ENCODE data around the gene TANC1. TPM values are rescaled to one million over a fixed set of nuclear protein-coding genes. Genes with fewer than 3 reads are reported as not detected.

TANC1 gene
- total RNA-seq, 1 experiment from 2014 or later, result 2.5 TPM

DNA sequence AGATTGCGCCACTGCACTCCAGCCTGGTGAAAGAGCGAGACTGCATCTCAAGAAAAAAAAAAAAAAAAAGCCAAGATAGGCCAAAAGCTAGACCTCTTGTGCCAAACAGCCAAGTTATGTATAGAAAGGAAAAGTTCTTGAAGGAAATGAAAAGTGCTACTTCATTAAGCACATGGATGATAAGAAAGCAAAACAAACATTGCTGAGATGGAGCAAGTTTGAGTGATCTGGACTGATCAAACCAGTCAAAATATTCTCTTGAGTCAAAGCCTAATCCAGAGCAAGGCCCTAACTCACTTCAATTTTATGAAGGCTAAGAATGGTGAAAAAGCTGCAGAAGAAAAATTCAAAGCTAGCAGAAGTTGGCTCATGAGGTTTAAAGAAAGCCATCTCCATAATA lies 28.1 kb upstream of the TANC1 start:
- Histone ChIP-seq H3K4me2 (ENCODE audit: insufficient read depth, insufficient read length, low read length) (no peak overlapping the region), H4K20me1 (ENCODE audit: control insufficient read depth, insufficient read depth, insufficient read length) (no peaks in the 10 kb centered on the region), H2BK120ac (ENCODE audit: low read depth, low read length, poor library complexity, severe bottlenecking) (no peak overlapping the region), H3K18ac (ENCODE audit: insufficient read length, low read depth, low read length) (no peak overlapping the region), H4K5ac (ENCODE audit: insufficient read length, low read depth, low read length) (no peak overlapping the region), H3K23ac (ENCODE audit: insufficient read length, low read depth, low read length) (no peak overlapping the region), H3K79me1 (ENCODE audit: insufficient read depth, low read depth, low read length, poor library complexity, severe bottlenecking) (no peaks in the 10 kb centered on the region), H2AFZ (ENCODE audit: low read length) (no peak overlapping the region), H2BK15ac (ENCODE audit: low read depth, low read length) (no peak overlapping the region), H3K56ac (ENCODE audit: insufficient read length, low read depth, low read length) (no peak overlapping the region), H3K4ac (ENCODE audit: low read depth, low read length) (no peak overlapping the region), H3K4me1 (ENCODE audit: insufficient read depth, low read length) (peaks cover 2% of the 10 kb centered on the region; the same call in 1 of the 2 replicates), H3K14ac (ENCODE audit: insufficient read depth, low read length) (no peak overlapping the region), H3K27ac (ENCODE audit: insufficient read length, low read depth, low read length) (no peak overlapping the region), H3K9ac (ENCODE audit: extremely low read depth, insufficient read length, low read length) (no peak overlapping the region), H3K9me3 (ENCODE audit: control insufficient read depth, low read depth, low read length) (no peaks in the 10 kb centered on the region), H2BK5ac (ENCODE audit: insufficient read length, low read length) (no peak overlapping the region), H2AK5ac (ENCODE audit: insufficient read length, low read length) (no peak overlapping the region), H2BK20ac (ENCODE audit: low read depth, low read length, poor library complexity, severe bottlenecking) (no peak overlapping the region), H3K79me2 (ENCODE audit: insufficient read depth, low read length) (no peaks in the 10 kb centered on the region), H3T11ph (ENCODE audit: low read length) (no peak overlapping the region), H4K91ac (ENCODE audit: insufficient read length, low read depth, low read length) (no peak overlapping the region), H4K8ac (replicated peaks; ENCODE audit: insufficient read length, low read depth, low read length) (no peak overlapping the region), H2BK12ac (ENCODE audit: insufficient read length, low read depth, low read length) (no peak overlapping the region), H3K23me2 (ENCODE audit: insufficient read length, low read depth, low read length, poor library complexity, severe bottlenecking) (no peaks in the 10 kb centered on the region), H3K27me3 (ENCODE audit: insufficient read depth, low read length) (no peaks in the 10 kb centered on the region)
- Mint-ChIP-seq H3K4me1 (peaks cover 7% of the 10 kb centered on the region in 2 experiments), H3K27me3 (ENCODE audit: low read depth) (no peaks in the 10 kb centered on the region; the same call in none of the 2 replicates), H3K36me3 (ENCODE audit: insufficient read depth in 1 of 3, low read depth in 3 of 3) (no peaks in the 10 kb centered on the region), H3K4me3 (no peak overlapping the region), H3K9me3 (no peaks in the 10 kb centered on the region), H3K27ac (no peak overlapping the region)
- no peak for DNase-seq
- no CpG with 5 or more reads among the region's 2 CpGs for WGBS (ENCODE audit: extremely low coverage, insufficient read length, low lambda C conversion rate)
- TF ChIP-seq CTCF (conservative IDR thresholded peaks at IDR 0.05), result no peak
